Measurements from ENCODE around the gene P2RX1. TPM values are rescaled to one million over a fixed set of nuclear protein-coding genes. Genes with fewer than 3 reads are reported as not detected.

The P2RX1 gene
- polyA plus RNA-seq, 1 experiment: 0.05 TPM

DNA sequence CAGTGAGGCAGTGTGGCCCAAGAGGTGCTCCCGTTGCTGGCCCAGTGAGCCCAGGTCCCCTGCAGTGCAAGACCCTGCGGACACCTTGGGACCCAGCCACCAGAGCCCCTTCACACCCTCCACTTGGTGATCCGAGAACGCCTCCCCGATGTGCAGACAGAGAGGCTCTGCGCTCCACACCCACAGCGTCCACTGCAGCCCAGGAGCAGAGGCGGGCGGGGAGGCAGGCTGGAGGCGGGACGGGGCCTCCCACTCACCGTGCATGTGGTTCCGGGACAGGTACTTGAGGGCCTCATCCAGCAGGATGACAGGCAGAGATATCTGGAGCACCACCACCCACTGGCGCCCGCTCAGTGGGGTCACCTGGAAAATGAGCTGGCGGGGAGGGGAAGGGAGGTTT, 12.1 kb upstream of the P2RX1 start:
- Histone ChIP-seq H3K4me3 (ENCODE audit: low read depth, low read length) (no peak overlapping the region), H3K9me3 (ENCODE audit: control insufficient read depth, insufficient read depth, low read length) (no peaks in the 10 kb centered on the region), H3K27me3 (ENCODE audit: control insufficient read depth, insufficient read depth, low read length) (peaks cover 22% of the 10 kb centered on the region), H3K27ac (ENCODE audit: low read depth, low read length) (no peak overlapping the region)
- POLR2A ChIA-PET: no interaction called here
- TF ChIP-seq, protein P1, sequence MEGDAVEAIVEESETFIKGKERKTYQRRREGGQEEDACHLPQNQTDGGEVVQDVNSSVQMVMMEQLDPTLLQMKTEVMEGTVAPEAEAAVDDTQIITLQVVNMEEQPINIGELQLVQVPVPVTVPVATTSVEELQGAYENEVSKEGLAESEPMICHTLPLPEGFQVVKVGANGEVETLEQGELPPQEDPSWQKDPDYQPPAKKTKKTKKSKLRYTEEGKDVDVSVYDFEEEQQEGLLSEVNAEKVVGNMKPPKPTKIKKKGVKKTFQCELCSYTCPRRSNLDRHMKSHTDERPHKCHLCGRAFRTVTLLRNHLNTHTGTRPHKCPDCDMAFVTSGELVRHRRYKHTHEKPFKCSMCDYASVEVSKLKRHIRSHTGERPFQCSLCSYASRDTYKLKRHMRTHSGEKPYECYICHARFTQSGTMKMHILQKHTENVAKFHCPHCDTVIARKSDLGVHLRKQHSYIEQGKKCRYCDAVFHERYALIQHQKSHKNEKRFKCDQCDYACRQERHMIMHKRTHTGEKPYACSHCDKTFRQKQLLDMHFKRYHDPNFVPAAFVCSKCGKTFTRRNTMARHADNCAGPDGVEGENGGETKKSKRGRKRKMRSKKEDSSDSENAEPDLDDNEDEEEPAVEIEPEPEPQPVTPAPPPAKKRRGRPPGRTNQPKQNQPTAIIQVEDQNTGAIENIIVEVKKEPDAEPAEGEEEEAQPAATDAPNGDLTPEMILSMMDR (IDR thresholded peaks at IDR 0.05; ENCODE audit: low read depth, low read length): no peak
- CTCF ChIA-PET: interaction anchor here (1.1 kb wide), 1 partner anchor 14 kb away, joined by 4 read pairs; no protein-coding TSS in a partner anchor
- no peak for DNase-seq (ENCODE audit: low read depth, low spot score)

DNA sequence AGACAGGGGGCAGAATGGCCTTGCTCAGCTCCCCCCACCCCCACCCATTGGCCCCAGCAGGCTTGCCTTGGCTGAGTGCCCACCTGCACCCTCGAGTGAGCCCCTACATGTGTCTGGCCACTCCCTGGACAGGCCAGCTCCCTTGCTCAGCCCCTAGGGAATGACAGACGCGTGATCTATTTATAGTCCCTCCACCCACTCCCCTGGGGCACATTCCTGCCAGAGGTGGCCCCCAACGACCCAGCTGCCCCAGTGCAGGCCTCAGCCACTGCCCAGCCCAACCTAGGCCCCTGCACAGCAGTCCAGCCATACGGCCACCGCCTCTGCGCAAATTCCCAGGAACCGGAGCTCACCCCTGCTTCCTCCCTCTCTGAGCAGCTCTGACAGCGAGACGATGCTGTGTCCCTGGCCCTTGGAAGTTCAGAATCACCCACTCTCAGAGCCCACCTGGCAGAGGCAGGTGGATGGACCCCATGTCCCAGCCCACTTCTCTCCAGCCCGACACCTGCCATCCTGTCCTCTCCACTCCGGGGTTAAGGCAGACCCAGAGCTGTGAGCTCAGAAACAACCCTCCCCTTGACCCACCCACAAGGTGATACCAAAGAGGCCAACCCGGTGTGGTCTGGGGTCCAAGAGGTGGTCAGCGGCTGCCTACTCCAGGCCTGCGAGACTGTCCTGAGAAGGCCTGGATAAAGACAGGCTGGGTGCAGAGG, 11.5 kb upstream of the P2RX1 start:
- POLR2A ChIA-PET: no interaction called here
- DNase-seq (ENCODE audit: low read depth, low spot score): no peak
- Histone ChIP-seq H3K27ac (ENCODE audit: low read depth, low read length) (no peak overlapping the region), H3K27me3 (ENCODE audit: control insufficient read depth, insufficient read depth, low read length) (peaks cover 26% of the 10 kb centered on the region), H3K4me3 (ENCODE audit: low read depth, low read length) (no peak overlapping the region), H3K9me3 (ENCODE audit: control insufficient read depth, insufficient read depth, low read length) (no peaks in the 10 kb centered on the region)
- CTCF ChIA-PET: interaction anchor here (0.7 kb wide), 1 partner anchor 80 kb away, joined by 4 read pairs; no protein-coding TSS in a partner anchor
- TF ChIP-seq, protein P1 (IDR thresholded peaks at IDR 0.05; ENCODE audit: low read depth, low read length): no peak

DNA sequence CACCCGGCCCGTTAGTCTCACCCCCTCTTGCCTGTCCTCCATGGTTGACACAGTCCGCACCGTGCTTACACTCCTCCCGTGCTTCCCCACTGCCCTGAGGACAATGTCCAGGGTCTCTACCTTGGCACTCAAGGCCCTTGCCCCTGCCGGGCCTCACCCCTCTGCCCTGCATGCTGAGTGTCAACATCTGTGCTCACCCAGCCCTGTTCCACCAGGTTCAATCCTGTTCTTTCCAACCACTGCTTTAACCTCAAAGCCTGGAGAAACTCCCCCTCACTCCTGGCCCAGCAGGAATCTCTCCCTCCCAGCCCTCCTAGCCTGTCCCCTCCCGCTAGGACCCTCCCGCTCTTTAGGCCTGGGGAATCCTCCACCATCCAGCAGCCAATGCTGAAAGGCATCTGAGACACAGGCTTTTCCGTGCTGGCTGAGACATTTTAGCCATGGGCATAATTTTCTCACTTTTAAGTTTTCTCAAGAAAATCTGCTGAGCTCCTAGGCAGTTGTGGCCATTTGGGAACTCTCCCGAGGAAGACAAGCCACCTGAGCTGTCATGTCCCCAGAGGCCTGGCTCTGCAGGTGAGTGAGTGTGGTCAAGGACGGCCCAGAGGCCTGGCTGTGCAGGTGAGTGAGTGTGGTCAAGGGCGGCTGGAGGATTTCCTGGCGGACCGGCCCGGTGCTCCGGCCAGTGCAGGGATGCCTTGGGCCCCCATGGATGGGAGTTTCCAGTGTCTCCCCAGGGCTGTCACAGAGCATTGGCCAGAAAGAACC, 10.8 kb upstream of the P2RX1 start:
- TF ChIP-seq, protein P1 (IDR thresholded peaks at IDR 0.05; ENCODE audit: low read depth, low read length): no peak
- no peak for DNase-seq (ENCODE audit: low read depth, low spot score)
- Histone ChIP-seq H3K27ac (ENCODE audit: low read depth, low read length) (no peak overlapping the region), H3K9me3 (ENCODE audit: control insufficient read depth, insufficient read depth, low read length) (no peaks in the 10 kb centered on the region), H3K27me3 (ENCODE audit: control insufficient read depth, insufficient read depth, low read length) (peaks cover 26% of the 10 kb centered on the region), H3K4me3 (ENCODE audit: low read depth, low read length) (no peak overlapping the region)
- CTCF ChIA-PET: interaction anchor here (0.7 kb wide), 1 partner anchor 80 kb away, joined by 4 read pairs; no protein-coding TSS in a partner anchor
- POLR2A ChIA-PET: no interaction called here

DNA sequence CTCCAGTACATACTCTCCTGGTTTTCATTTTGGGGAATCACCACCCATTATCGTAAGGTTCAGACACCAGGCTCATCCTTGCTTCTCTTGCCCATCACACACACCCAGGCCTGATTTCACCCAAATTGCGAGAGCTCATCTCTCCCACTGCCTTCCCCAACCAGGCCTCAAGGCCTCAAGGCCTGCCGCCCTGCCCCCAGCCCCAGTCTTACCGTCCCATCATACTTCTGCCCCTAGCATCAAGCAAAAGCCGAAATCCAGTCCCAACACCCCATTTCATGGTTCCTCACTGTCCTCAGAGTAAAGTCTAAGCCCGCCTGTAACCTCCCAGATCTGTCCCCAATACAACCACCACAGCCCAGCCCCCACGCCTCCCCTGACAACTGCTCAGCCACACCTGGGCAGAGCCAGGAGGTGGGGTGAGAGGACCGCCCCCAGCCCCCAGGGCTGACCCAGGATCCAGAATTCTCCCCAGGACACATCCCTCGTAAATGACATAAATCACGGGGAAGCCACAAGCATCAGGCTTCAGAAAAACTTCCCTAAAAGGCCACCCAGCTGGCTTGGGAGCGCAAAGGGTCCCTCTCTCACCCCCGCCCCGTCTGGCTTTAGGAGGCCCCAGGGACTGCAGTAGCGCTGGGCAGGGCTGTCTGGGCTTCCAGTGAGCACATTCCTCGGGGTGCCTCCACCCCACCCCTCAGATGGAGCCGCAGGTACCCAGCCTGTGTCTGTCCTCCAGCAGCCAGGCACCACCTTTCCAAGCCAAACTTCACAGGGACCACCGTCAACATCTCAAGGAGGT, 9.6 kb upstream of the P2RX1 start:
- Histone ChIP-seq H3K9me3 (ENCODE audit: control insufficient read depth, insufficient read depth, low read length) (no peaks in the 10 kb centered on the region; the same call in 1 of the 2 replicates), H3K27ac (ENCODE audit: low read depth, low read length) (no peak overlapping the region), H3K27me3 (ENCODE audit: control insufficient read depth, insufficient read depth, low read length) (peaks cover 26% of the 10 kb centered on the region), H3K4me3 (ENCODE audit: low read depth, low read length) (no peak overlapping the region)
- CTCF ChIA-PET: no interaction called here
- POLR2A ChIA-PET: no interaction called here
- TF ChIP-seq, protein P1 (IDR thresholded peaks at IDR 0.05; ENCODE audit: low read depth, low read length): no peak
- DNase-seq (ENCODE audit: low read depth, low spot score): no peak

All from AG04450 (cell line).